WERI-Rb-1 (cell line): ENCODE data around the gene MAD1L1.
A peak's percentile ranks its signal among the peaks of the same experiment; 100 is the strongest.
"Not testable (repeated sequence)": the region's sequence is repeated elsewhere in the genome, so short reads cannot be mapped to it uniquely, and the experiment has no call there.

Source experiments
- DNase-seq: peaks from one replicate; pipeline ENCODE4 v3.0.0-alpha.2; 2020
- H3K27ac ChIP-seq: fragments of 250-450 bp; sonication (Bioruptor Pico); 2 replicates; pipeline ENCODE4 v1.5.1; 2020; ENCODE audit warnings: mild to moderate bottlenecking, moderate library complexity
- H3K27me3 ChIP-seq: fragments of 250-450 bp; sonication (Bioruptor Pico); 2 replicates; pipeline ENCODE4 v1.5.1; 2021; ENCODE audit warnings: mild to moderate bottlenecking, low read depth, moderate library complexity; ENCODE audit not compliant: insufficient read depth, severe bottlenecking
- H3K36me3 ChIP-seq: fragments of 250-450 bp; sonication (Bioruptor Pico); 2 replicates; pipeline ENCODE4 v1.5.1; 2020; ENCODE audit warnings: mild to moderate bottlenecking, moderate library complexity
- H3K4me3 ChIP-seq: 2 replicates; pipeline ENCODE4 v1.5.1; 2011; ENCODE audit warnings: low read depth, mild to moderate bottlenecking, control low read depth, low read length
- H3K9me3 ChIP-seq: fragments of 250-450 bp; sonication (Bioruptor Pico); 2 replicates; pipeline ENCODE4 v1.5.1; 2021; ENCODE audit warnings: mild to moderate bottlenecking, moderate library complexity; ENCODE audit not compliant: severe bottlenecking
- TF ChIP-seq, protein P1 (sequence below): IDR thresholded peaks from 2 replicates; pipeline ENCODE4 v1.5.1; 2011; ENCODE audit warnings: low read depth, mild to moderate bottlenecking, control low read depth, inconsistent platforms, low read length

Gene MAD1L1

DNA sequence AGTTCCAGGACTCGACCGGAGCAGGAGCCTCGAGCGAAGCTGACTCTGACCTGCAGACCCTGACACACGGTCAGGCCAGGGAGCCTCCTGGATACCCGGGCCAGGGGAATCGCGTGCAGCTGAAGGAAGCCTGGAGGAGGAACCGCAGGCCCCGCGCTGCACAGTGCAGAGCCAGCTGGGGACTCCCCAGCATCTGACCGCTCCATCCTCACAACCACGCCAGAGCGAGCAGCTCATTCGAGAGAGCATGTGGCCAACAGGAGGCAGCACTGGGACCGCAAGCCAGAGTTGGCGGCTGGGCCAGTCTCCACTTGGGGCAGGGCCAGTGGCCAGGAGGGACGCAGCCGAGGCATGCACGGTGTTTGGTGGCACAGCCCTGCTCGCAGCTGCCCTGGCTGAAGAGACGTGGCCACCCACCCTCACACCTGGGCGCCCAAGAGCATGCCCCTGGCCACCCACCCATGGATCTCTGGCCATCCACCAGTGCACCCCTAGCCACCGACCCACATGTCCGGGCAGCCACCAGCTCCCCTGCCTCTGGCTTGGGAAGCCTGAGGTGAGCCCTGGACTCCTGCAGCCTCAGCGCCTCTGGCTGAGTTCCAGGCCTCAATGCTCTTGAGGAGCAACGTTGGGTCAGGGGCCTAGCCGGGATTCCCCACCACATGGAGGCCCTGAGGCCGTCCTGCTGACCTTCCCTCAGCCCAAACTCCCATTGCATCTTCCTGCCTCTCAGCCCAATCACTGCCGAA, 348.7 kb downstream of the MAD1L1 start:
- Histone ChIP-seq H3K27me3 (no peaks in the 10 kb centered on the region), H3K4me3 (no peak overlapping the region), H3K27ac (no peak overlapping the region), H3K36me3 (peaks cover 17% of the 10 kb centered on the region), H3K9me3 (no peaks in the 10 kb centered on the region)
- no peak for DNase-seq
- TF ChIP-seq, protein P1, sequence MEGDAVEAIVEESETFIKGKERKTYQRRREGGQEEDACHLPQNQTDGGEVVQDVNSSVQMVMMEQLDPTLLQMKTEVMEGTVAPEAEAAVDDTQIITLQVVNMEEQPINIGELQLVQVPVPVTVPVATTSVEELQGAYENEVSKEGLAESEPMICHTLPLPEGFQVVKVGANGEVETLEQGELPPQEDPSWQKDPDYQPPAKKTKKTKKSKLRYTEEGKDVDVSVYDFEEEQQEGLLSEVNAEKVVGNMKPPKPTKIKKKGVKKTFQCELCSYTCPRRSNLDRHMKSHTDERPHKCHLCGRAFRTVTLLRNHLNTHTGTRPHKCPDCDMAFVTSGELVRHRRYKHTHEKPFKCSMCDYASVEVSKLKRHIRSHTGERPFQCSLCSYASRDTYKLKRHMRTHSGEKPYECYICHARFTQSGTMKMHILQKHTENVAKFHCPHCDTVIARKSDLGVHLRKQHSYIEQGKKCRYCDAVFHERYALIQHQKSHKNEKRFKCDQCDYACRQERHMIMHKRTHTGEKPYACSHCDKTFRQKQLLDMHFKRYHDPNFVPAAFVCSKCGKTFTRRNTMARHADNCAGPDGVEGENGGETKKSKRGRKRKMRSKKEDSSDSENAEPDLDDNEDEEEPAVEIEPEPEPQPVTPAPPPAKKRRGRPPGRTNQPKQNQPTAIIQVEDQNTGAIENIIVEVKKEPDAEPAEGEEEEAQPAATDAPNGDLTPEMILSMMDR, result peak; percentile 61

DNA sequence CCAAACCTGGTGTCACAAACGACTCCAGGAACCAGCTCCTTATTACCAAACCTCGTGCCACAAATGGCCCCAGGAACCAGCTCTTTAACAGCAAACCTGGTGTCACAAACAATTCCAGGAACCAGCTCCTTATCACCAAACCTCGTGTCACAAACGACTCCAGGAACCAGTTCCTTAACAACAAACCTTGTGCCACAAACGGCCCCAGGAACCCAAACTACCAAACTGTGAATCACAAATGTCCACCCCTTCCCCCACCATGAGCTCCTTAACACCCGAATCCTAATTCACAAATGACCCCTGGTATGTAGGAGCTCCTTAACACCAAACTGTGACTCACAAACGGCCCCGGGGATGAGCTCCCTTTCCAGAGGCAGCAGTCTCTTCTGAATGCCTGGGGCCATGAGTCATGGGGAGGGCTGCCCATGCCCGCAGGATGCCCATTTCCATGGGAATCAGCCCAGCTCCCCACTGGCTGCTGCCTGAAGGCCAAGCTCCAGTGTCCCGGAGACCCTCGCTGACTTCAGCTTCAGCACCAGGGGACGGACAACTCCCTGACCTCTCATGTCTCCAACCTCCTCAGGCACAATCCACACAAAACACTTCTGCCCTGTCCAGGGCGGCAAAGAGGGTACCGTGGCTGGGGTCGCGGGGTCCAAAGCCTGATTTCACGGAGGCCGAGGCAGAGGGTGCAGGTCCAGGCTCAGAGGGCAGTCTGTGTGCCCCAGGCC, 349.5 kb downstream of the MAD1L1 start:
- Histone ChIP-seq H3K27ac (no peak overlapping the region), H3K9me3 (no peaks in the 10 kb centered on the region), H3K4me3 (no peak overlapping the region), H3K27me3 (no peaks in the 10 kb centered on the region), H3K36me3 (peaks cover 10% of the 10 kb centered on the region)
- TF ChIP-seq, protein P1, result no peak
- no peak for DNase-seq

DNA sequence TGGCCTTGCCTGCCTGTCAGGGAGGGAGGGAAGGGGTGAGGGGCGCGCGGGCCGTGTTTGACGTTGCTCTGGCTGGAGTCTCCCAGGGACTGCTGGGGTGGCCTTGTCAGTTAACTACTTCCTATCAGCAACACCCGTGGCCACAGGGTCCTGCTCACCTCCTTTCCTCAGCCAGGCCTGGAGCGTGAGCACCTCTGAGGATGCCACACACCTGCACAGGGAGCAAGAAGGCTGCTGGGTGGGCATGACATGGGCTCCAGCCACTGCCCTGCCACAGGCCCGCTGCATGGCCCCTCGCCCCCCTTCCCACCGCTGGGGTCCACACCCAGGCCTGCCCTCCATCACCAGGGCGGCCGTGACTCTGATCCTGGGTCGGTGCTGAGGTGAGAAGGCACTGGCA, 350.3 kb downstream of the MAD1L1 start:
- no peak overlapping the region for H3K27ac ChIP-seq

DNA sequence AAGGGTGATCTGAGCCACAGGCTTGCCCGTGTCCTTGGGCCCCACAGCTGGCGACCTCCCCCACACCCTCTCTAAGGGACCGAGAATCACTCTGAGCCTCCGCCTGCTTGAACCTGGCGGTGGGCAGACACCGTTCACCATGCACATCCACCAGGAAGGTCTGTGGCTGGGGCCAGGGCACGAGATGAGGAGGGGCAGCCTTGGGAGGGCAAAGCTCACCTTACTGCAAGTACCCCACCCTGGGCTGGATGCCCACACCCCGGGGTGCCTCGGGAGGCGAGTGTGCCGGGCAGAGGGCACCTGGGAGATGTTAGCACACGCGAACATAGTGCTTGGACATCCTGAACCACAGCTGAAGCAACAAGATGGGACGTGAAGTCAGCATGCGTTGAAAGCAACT, 350.8 kb downstream of the MAD1L1 start:
- H3K36me3 ChIP-seq, result no peaks in the 10 kb centered on the region; the same call in 1 of the 2 replicates
- DNase-seq, result no peak
- no peak overlapping the region for H3K27ac ChIP-seq
- H3K9me3 ChIP-seq, result no peaks in the 10 kb centered on the region
- TF ChIP-seq, protein P1, result no peak
- H3K4me3 ChIP-seq, result no peak overlapping the region
- H3K27me3 ChIP-seq, result no peaks in the 10 kb centered on the region

More for the DNA sequence above, 350.3 kb downstream of the MAD1L1 start:
- Histone ChIP-seq H3K36me3 (peaks cover 4% of the 10 kb centered on the region), H3K4me3 (no peak overlapping the region), H3K27me3 (no peaks in the 10 kb centered on the region), H3K9me3 (no peaks in the 10 kb centered on the region)
- TF ChIP-seq, protein P1, result no peak
- DNase-seq, result no peak

DNA sequence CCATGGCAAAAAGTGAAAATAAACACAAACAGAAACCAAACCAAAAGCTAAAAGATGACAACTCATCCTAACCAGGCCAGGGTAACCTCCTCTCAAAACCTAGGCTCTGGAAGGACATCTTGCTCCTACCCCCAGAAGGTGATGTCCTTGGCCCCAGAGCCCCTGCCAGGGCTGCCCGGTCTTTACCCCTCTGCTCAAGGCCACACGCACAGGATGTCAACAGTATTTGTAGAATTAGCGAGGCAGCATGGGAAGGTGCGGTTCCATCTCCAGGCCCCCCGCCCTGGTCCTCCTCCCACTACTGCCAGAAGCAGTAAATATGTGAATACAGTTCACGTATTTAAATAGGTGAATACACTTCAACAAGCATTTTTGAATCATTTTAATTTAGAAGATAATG, 356.1 kb downstream of the MAD1L1 start:
- DNase-seq, H3K27ac ChIP-seq, H3K4me3 ChIP-seq, H3K9me3 ChIP-seq, H3K27me3 ChIP-seq, H3K36me3 ChIP-seq: not testable (repeated sequence)

DNA sequence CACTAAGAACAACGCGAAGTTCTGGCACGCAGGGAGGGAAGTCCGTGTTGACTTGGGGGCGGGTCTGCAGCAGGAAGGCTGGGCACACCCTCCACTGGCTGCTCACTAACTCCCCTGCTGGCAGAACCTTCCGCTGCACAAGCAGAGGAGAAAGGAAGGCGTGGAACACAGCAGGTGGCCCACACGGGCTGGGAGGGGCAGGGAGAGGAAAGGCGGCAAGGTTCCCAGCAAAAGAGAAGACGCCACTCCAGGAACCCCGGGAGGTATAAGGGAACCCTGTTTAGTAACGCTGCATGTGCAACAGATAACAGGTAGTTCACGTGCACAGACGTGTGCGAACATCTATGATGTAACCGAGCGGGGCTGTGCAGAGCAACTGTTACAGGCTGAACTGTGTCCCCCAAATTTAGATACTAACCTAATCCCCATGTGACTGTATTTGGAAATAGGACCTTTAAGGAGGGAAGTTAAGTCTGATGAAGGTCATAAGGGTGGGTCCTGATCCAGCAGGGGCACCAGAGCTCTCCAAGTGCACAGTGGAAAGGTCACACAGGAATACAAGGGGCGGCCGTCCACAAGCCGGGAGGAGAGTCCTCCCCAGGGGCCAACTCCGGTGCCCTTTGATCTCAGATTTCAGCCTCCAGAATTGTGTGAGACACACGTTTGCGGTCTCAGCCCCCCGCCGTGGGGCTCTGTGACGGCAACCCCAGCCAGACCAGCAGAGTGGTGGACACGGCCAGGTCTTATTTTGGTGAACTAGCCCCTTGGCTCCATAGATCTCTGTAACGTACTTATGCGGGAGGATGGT, 357.1 kb downstream of the MAD1L1 start:
- not testable (repeated sequence) for H3K9me3 ChIP-seq, H3K27me3 ChIP-seq, H3K27ac ChIP-seq, H3K36me3 ChIP-seq, H3K4me3 ChIP-seq
- peak; percentile 87 for DNase-seq
- TF ChIP-seq, protein P1, result peak; percentile 54

DNA sequence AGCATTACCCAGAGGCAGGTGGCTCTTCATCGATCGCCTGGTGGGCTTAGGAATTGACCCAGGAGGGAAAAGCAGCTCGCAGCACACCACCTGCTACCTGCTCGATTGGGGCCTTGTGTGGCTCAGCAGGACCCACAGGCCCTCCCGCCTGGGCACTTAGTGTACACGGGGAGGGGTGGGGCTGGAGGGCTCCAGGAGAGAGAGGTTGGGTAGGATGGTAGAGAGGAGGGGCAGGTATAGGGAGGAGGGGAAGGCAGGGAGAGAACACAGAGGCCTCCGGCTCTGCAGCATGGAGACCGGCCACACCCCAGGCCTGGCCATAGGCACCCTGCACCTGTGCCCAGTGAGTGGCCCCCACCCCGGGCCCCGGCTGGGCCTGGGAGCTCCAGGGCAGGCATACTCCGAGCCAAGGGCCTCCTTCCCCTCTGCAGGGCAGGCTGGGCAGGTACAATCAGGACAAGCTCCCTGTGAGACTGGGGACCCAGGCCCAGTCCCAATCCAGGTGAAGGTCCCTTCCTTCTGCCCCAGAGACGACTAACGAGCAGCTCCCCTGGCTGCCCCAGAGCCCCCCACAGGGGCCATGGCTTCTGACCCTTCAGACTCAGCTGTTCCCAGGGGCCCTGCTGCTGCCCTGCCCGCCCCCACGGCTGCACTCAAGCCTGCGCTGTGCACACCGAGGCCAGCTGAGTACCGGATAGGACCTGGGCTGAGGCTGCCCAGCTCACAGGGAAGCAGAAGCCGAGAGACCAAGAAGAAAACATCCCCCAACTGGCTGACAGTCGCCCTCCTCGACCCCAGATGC, 358.0 kb downstream of the MAD1L1 start:
- not testable (repeated sequence) for H3K36me3 ChIP-seq, H3K27me3 ChIP-seq, H3K9me3 ChIP-seq
- Histone ChIP-seq H3K4me3 (peak overlapping the region; percentile 23), H3K27ac (peak overlapping the region; percentile 80)
- peak; percentile 94 for DNase-seq
